GM10847 (cell line): Measurements from ENCODE around the gene SLC6A19.

ENCODE experiments used
- POLR2A ChIP-seq: IDR thresholded peaks from 2 replicates; pipeline ENCODE4 v1.6.1; 2011; ENCODE audit not compliant: insufficient read length; ENCODE audit errors: extremely low read depth

Gene SLC6A19

GRCh38 chr5:1204693-1205242 lies 3.4 kb downstream of the SLC6A19 start:
- TF ChIP-seq POLR2A = no peak

GRCh38 chr5:1205255-1206180 lies 4.1 kb downstream of the SLC6A19 start:
- TF ChIP-seq POLR2A = no peak

- TF ChIP-seq POLR2A = no peak
Measured at GRCh38 chr5:1206521-1207412, 5.4 kb downstream of the SLC6A19 start.

GRCh38 chr5:1207555-1207954 lies 6.2 kb downstream of the SLC6A19 start:
- no peak for TF ChIP-seq POLR2A

- TF ChIP-seq POLR2A = no peak
Measured at GRCh38 chr5:1208221-1208742, 6.9 kb downstream of the SLC6A19 start.

GRCh38 chr5:1208743-1209488 lies 7.5 kb downstream of the SLC6A19 start:
- no peak for TF ChIP-seq POLR2A

GRCh38 chr5:1209489-1209852 lies 8.1 kb downstream of the SLC6A19 start:
- TF ChIP-seq POLR2A = no peak

- no peak for TF ChIP-seq POLR2A
Measured at GRCh38 chr5:1209896-1210776, 8.7 kb downstream of the SLC6A19 start.

- TF ChIP-seq POLR2A = no peak
Measured at GRCh38 chr5:1210832-1211251, 9.4 kb downstream of the SLC6A19 start.

GRCh38 chr5:1211701-1212100 lies 10.3 kb downstream of the SLC6A19 start:
- TF ChIP-seq POLR2A = no peak

- no peak for TF ChIP-seq POLR2A
Measured at GRCh38 chr5:1212271-1212670, 10.9 kb downstream of the SLC6A19 start.

GRCh38 chr5:1212881-1213280 lies 11.5 kb downstream of the SLC6A19 start:
- TF ChIP-seq POLR2A = no peak

GRCh38 chr5:1213508-1214162 lies 12.2 kb downstream of the SLC6A19 start:
- TF ChIP-seq POLR2A = no peak

- no peak for TF ChIP-seq POLR2A
Measured at GRCh38 chr5:1214163-1214935, 13.0 kb downstream of the SLC6A19 start.
